TTC549 (cell line): ENCODE data around the gene TGM5.
"Not testable (repeated sequence)": the region's sequence is repeated elsewhere in the genome, so short reads cannot be mapped to it uniquely, and the experiment has no call there.

Experiments
- FAIRE-seq: peaks from 2 replicates; lab custom pipeline; 2012; peaks lifted over from hg19 to GRCh38; lab: Jason Lieb, UNC

Gene TGM5

GRCh38 chr15:43214592-43215295 lies 52.0 kb downstream of the TGM5 start:
- FAIRE-seq: no peak

GRCh38 chr15:43214169-43214568 lies 52.6 kb downstream of the TGM5 start:
- no peak for FAIRE-seq

GRCh38 chr15:43213466-43213865 lies 53.3 kb downstream of the TGM5 start:
- FAIRE-seq: no peak

- no peak for FAIRE-seq
These were observed 53.8 kb downstream of the TGM5 start for GRCh38 chr15:43212951-43213350.

- FAIRE-seq: no peak
These were observed 54.4 kb downstream of the TGM5 start for GRCh38 chr15:43212299-43212698.

- FAIRE-seq: no peak
These were observed 55.4 kb downstream of the TGM5 start for GRCh38 chr15:43211224-43211735.

GRCh38 chr15:43210807-43211206 lies 55.9 kb downstream of the TGM5 start:
- no peak for FAIRE-seq

- no peak for FAIRE-seq
These were observed 56.5 kb downstream of the TGM5 start for GRCh38 chr15:43210172-43210745.

GRCh38 chr15:43209059-43209824 lies 57.5 kb downstream of the TGM5 start:
- no peak for FAIRE-seq

- no peak for FAIRE-seq
These were observed 58.4 kb downstream of the TGM5 start for GRCh38 chr15:43208052-43209002.

- FAIRE-seq: no peak
These were observed 59.7 kb downstream of the TGM5 start for GRCh38 chr15:43207024-43207423.

- no peak for FAIRE-seq
These were observed 60.7 kb downstream of the TGM5 start for GRCh38 chr15:43206054-43206453.

GRCh38 chr15:43204016-43204901 lies 62.5 kb downstream of the TGM5 start:
- no peak for FAIRE-seq

- no peak for FAIRE-seq
These were observed 66.7 kb downstream of the TGM5 start for GRCh38 chr15:43199945-43200488.

GRCh38 chr15:43198992-43199391 lies 67.7 kb downstream of the TGM5 start:
- no peak for FAIRE-seq

GRCh38 chr15:43198556-43198955 lies 68.2 kb downstream of the TGM5 start:
- not testable (repeated sequence) for FAIRE-seq

- not testable (repeated sequence) for FAIRE-seq
These were observed 69.0 kb downstream of the TGM5 start for GRCh38 chr15:43197773-43198172.

GRCh38 chr15:43196760-43197548 lies 69.8 kb downstream of the TGM5 start:
- no peak for FAIRE-seq

- no peak for FAIRE-seq
These were observed 71.9 kb downstream of the TGM5 start for GRCh38 chr15:43194795-43195194.

- peak; percentile 7 for FAIRE-seq
These were observed 73.0 kb downstream of the TGM5 start for GRCh38 chr15:43193710-43194109.
